UCSD-AML1 (cell line): ENCODE results near the gene CFAP45.

Source experiments
- DNase-seq: peaks from one replicate; lab custom pipeline; 2025; ENCODE audit not compliant: unreplicated experiment; lab: John Stamatoyannopoulos, UW

Gene CFAP45, protein sequence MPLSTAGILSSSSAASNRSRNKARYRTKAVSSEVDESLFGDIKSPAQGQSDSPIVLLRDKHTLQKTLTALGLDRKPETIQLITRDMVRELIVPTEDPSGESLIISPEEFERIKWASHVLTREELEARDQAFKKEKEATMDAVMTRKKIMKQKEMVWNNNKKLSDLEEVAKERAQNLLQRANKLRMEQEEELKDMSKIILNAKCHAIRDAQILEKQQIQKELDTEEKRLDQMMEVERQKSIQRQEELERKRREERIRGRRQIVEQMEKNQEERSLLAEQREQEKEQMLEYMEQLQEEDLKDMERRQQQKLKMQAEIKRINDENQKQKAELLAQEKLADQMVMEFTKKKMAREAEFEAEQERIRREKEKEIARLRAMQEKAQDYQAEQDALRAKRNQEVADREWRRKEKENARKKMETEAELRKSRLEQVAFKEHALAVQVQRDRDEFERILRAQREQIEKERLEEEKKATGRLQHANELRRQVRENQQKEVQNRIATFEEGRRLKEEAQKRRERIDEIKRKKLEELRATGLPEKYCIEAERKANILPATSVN

DNA sequence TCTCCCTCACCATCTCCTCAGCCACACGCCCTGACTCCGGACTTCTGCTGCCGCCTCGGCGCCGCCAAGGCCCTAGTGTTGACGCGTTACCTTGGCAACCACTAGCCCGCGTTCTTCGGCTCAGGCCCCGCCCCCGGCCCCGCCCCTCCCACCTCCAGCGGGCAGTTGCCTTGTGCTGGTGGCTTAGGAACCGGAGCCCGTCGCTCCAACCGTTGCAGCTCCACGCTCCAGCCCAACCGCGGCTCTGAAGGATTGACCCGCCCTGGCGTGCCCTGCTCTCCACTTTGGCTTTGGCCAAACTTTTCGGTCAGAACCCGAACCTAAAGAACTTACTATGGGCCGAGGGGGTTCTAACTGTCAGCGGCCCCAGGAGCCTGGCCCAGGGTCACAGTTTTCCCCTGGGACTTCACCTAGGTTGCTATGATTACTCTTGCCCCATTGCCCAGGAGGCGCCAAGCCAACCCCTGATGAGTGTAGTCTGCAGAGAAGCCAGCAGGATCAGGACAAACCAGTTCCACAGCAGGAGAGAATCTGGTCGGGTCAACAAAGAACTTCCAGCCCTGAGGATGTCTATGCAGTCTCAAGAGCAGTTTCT, at the start of gene CFAP45:
TSS of gene CFAP45 (minus strand) at position 80 of the 595 bp plus-strand sequence. CDS start at position 13, 67 bp downstream.
- DNase-seq: no peak

DNA sequence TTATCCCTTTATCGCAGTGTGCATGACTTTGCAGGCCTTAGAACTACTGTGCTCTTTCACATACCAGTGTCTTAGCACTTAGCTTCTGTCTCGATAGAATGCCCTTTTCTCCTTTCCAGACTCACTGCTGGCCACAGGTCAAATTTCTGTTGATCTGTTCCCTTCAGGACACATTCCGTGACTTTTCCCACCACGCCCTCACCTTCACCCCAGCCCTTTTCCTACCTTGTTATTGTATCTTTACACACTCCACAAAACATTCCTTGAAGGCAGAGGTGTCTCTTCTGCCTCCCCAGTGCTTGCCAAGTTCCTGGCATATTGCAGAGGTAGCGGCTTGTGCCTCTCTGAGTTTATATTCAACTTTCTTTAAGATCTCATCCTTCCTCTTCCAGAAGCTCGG, 49.2 kb upstream of the CFAP45 start:
- no peak for DNase-seq

DNA sequence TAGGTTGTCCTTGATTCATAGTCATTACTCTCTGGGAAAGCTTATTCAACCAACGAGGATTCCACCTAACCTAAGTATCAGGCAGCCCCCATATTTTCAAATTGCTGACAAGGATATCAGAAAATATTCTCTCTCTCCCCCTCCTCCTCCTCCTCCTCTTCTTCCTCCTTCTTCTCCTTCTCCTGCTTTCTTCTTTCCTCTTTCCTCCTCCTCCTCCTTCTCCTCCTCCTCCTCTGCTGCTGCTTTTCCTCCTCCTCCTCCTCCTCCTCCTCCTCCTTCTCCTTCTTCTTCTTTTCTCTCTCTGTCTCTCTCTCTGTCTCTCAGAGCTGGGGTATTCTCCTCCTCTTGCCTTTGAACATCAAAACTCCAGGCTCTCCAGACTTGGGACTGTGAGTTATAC, 48.0 kb upstream of the CFAP45 start:
- no peak for DNase-seq

DNA sequence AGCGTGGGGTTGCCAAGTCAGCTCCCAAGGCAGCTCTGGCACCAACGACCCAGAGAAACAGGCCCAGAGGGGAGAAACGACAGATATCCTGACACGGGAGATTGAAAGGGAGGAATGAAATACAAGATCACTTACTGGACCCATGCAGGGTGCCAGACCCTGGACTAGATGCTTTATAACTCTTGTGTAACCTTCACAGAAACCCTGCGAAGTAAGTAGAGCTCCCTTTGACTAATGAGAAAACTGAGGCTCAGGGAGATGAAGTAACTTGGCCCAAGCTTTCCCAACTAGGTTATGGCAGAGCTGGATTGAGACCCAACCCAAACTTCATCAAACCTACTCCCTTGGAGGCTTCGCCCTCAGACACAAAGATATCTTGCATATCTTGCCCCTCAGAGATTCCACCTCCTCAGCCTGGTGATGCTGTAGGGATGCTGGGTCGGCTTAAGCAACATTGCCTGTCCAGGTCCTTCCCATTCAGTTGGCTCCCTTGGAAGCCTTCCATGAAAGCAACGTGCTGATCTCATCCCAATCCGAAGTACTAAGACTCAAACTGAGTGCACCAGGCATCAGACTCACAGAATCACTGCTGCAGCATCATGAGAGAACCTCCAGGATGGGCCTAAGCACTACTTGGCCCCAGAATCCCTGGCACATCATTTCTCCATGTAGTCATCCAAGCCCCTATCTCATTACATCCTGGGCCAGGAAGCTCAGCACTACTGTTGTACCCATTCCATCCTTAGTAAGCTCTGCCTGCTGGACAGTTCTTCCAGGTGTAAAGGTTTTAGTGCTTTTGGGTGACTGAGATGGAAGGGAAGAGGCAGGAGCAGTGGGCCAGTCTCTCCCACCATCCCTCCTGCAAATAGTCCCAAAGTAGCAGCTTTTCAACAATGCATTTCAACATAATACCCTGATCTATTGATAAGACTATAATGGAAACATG, 46.5 kb upstream of the CFAP45 start:
- no peak for DNase-seq

DNA sequence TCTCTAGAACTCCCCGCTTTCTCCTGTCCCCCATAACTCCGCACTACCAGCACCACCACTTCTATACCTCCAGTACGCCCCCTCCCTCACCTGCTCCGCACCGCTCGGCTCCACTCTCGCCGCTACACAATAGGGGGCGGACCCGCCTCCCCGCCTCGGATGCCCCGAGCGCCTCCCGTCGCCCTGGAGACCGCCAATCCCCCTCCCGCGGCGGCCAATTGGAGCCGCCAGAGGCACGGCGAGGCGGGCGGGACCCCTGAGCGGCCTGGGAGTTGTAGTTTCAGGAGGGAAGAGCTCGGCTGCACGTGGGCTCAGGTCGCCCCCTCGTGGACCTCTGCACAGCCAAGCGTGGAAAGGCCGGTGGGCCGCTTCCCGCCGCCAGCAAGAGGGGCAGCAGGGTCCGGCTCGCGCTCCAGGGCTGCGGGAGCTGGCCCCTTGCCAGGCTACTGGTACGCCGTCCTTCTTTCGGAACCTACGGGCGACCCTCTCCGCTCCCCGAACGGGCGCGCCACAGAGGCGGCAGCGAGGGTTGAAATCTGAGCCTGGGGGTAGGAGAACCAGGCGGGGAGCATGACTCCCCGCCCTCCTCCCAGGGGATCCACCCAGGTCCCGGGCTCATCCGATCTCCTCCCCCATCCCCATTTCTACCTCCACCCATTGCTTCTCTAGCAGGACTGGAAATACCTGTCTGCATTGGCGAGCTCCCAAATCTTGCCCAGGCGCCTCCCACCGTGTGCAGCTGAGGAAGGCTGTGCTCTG, 45.7 kb upstream of the CFAP45 start, which contains the start of gene IGSF9:
TSS of gene IGSF9 (minus strand) at position 131 of the 759 bp plus-strand sequence. CDS start 2,159 bp downstream, outside the sequence.
- DNase-seq: peak; percentile 33

DNA sequence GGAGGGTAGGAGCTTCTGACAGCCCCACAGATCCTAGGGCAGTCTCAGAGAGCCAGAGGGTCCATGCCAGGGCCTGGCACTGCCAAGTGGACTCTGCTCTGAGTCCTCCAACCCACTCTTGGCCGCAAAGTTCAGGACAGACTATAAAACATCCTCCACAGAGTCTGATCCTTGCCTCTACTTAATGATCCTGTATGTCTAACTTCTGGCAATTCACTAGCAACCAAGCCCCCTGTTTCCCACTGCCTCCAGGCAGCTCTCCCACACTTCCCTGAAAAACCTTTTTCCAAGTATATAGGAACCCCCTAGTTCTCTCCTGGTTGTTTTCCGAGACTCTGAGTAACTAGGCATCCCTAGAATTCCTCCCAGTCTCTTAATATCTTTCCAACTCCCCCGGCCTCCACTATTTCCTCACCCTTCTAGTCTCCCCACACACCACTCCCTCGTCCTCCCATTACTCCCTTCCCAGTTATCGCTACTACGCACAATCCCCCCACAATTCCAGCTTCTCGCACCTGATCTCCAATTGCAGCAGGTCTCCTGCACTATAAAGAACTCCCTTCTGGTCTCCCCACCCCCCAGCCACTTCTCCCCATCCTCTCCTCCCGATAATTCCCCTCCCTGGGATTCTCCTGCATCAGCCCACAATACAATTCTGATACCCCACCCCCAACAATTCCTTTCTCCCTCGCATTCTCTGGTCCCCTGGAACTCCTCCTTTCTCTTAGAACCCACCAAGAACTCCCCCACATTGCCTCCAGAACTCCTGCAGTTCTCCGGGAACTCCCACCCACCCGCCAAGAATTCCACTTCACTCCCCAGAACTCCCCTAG, 44.9 kb upstream of the CFAP45 start:
- no peak for DNase-seq

DNA sequence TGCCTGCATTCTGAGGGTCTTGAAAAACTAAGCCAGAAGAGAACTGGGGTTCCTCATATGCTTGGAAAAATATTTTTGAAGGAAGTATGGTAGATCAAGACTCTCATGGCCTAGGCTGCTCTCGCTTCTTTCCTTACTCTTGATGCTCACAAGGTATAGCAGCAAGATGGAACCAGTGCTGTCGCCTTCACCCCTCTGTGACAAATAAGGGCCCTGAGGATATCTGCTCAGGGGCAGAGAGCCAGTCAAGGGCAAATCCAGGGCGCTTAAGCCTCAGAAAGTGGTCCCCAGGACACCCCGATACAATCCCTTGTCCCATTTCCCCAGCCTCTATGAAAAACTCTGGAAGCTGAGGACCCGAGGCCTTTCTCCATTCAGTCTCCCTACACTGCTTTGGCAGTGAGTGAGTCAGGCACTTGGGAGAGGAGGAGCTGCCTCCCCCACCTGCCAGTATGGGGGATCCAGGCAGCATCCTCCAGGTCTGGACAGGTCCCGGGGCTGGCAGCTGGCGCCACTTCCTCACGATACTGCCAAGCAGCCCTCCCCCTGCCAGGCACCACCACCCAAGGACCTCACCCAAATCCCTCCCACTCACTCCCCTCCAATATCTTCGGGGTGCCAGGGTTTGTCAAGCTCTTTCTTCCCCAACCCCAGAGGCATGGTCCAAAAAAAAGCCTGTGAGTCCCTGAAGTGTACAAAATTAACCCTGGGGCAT, 44.1 kb upstream of the CFAP45 start:
- no peak for DNase-seq

DNA sequence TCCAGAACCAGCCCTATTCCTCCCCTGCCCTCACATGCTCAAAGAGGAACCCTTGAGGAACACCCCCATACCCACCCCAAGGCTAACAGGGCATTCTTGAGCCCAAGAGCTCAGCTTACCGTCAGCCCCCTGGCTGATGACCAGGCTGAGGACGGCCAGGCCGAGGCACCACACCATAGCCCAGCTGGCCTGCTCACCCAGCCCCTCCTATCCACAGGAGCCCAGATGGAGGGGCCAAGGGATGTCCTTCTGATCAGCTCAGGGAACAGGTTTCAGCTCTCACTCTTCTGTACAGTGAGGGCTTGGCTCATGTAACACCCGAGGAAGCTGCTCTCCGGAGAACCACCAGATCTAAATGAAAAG, 43.3 kb upstream of the CFAP45 start:
- no peak for DNase-seq

DNA sequence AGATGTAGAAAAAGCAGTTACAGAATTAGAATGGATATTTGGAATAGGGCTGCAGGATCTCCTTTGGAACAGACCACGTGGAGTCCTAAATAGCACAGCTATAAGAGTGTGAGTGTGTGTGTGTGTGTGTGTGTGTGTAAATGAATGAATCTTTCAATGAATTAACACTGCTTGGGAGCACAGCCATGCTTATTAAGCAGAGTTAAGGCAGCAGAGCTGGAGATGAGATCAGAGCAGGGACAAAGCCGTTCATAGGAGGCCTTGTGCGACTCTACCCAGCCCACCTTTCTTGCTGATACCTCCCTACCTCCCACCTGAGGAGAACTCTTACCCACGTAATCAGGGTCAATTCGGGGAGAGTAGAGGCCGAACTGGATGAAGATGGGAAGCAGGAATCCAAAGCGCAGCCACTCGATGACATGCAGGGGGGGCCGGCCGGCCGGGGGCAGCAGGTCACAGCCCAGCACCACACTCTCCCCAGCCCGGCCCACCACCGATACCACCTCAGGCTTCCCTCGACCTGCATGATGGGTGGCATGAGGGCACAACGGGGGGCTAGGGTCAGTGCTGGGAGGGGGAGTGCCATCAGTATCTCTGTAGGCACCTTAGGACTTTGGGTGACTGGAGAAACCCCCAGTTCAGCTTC, 42.8 kb upstream of the CFAP45 start:
- DNase-seq: no peak

DNA sequence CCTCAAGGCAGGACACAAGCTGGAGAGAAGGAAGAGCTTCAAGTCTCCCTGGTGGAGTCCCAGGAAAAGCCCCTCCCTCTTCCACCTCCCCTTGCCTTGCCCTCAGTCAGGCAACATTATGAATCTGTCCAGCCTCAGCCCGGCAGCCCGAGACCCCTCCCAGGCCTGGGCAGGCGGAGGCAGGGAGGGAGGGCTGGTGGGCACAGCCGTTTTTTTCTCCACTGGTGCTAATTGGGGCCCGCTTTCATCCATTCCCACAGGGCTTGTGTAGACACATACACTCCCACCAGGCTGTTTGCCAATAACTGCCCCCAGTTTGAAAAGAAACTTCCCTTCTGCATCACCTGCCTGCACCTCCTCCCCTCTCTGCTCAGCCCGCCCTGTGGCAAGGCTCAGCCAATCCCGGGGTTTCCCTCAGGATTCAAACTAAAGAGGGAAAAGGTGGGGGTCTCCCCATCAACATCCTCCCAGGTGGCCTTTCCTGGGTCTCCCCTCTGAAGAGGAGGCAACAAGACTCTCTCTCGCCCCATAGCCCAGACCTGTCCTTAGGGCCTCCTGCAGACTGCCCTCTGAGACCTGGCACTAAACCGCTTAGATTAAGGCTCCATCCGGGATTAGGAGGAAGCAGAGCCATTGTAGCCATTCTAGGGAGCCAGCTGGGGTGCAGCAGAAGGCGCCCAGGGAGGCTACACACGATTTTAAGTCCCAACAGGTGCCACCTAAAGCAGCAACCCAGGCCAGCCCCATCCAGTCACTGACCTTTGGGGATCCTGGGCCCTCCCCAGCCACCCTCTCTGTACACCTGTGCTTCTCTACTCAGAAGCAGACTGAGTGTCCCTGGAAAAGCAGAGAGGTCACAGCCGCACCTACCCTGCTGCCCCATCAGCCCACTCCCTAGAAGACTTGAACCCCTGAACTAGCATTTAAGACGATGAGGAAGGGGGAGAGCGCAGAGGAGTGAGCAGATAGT, 41.9 kb upstream of the CFAP45 start:
- no peak for DNase-seq

DNA sequence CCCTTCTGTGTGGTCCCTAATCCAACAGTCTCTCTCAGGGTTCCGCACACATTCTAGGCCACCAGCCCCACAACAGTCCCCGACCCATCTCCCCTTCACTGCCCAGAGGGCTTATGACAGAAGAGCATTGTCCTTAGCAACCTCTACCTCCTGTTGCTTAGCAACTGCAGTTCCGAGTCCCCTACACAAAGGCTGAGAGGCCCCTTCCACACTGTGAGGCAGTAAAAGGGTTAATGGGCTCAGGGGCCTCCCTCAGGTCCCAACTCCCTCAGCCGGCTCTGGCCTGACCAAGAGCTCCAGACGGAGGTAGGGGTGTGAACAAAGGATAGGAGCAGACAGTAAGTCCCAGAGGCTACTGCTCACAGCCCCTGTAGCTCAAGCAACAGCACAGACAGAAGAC, 41.2 kb upstream of the CFAP45 start:
- no peak for DNase-seq

DNA sequence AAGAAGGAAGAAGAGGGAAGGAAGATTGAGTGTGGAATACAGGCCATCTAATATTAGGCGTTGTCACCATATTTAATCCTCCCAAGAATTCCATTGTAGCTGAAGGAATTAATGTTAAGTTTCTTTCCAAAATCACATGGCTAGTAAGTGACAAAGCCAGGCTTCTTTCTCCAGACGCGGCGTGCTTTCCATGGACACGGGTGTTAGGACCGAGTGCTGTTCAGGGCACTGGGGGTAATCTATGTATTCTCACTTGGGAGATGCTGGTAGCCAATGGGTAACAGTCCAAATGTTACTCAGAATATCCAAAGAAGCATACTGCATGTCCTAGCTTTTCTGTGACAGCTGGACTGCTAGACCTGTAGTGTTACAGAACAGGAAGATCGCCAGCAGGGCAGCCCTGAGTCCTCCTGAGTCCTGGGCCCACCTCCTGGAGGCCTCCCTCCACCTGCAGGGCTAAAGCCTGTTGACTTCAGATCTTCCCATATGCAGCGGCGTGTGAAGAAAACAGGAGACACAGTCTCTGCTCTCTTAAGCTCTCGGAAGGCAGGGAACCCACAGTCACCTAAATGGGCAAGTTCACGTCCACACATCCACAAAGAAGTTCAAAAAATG, 40.1 kb upstream of the CFAP45 start:
- DNase-seq: no peak

DNA sequence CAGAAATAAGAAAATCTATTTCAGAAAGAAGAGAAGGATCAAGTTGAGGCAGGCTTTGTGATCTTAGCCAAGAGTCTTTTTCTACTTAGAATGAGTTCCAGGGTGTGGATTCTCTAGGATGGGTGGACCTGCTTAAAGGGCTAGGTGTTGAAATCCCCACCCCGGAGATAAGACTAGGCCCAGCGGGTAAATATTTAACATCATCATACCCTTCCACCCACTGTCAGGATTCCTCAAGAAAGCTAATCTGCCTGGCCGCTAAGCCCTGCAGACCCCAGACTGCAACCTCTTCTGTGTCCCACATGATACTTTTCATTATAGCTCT, 39.7 kb upstream of the CFAP45 start:
- DNase-seq: no peak

DNA sequence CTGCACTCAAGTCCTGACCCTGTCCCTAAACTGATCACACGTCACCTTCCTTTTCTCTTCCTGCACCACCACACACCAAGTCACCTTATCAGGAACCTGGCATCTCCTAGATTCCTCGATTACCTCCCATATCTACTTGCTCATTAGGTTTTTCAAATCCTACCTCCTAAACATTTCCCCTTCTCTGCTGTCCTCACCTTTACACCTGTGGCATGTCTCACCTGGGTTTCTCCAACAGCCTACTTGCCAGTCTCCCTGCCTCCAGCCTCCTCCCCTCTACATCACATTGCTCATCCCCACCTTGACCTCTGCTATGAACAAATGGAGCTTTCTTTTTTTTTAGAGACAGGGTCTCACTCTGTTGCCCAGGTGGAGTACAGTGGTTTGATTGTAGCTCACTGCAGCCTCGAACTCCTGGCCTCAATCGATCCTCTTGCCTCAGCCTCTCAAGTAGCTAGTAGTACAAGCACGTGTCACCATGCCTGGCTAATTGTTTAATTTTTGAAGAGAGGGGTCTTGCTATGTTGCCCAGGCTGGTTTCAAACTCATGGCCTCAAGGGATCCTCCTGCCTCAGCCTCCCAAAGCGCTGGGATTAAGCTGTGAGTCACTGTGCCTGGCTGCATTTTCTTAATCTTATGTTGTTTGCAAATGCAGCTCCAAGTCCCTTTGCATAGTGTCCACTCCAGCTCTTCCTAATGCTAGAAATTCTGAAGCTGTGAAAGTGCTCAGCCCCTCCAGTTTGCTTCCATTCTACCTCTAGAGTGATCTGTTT, 39.1 kb upstream of the CFAP45 start:
- no peak for DNase-seq

DNA sequence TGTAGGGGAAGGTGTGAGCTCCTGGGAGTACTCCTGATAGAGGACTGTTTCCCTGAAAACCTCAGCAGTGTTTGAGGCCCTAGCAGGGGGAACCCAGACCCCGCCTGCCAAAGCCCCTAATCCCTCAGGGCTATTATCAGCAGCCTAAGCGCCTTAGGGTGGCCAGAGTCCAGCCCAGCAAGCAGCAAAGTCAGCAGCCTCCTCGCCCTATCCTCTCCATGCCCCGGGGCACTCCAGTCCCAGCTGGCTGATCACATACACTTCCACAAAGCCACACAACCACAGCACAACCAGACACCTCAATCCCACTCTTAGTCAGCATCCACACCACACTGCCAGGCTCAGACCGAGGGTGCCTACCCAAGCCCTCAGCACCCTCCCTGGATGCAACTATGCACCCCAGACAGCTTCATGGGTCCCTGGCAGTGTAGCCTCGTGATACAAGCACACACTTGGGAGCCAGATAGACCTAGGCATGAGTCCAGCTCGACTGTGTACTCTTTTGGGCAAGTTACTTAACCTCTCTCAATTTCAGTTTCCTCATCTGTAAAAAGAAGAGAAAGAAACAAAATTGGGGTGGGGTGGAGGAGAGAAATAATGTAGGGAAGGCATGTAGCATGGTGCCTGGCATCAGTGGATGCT, 38.4 kb upstream of the CFAP45 start:
- DNase-seq: no peak
